ENCODE measurements around the gene FAHD1.

FAHD1 gene

GRCh38 chr16:1861730-1862129 lies 34.7 kb downstream of the FAHD1 start:
- Histone ChIP-seq H3K27me3 (ENCODE audit: insufficient read depth, low read length, poor library complexity) (peaks cover 33% of the 10 kb centered on the region), H3K79me2 (ENCODE audit: insufficient read depth, low read length) (no peaks in the 10 kb centered on the region)

GRCh38 chr16:1862394-1862793 lies 35.4 kb downstream of the FAHD1 start:
- H3K4me2 ChIP-seq (ENCODE audit: insufficient read depth, low read length), result no peak overlapping the region

More at GRCh38 chr16:1861730-1862129, 34.7 kb downstream of the FAHD1 start:
- ATAC-seq (ENCODE audit: insufficient read depth, low read depth) (no peak), DNase-seq (no peak)
- Histone ChIP-seq H3K9ac (ENCODE audit: low read depth, low read length) (no peak overlapping the region), H3K4me1 (ENCODE audit: insufficient read depth, low read length) (no peaks in the 10 kb centered on the region), H3K36me3 (ENCODE audit: insufficient read depth, low read length) (no peaks in the 10 kb centered on the region), H3K4me3 (ENCODE audit: low read depth in 1 of 2, low read length in 2 of 2) (no peak overlapping the region), H3K9me3 (ENCODE audit: insufficient read depth, low read length, severe bottlenecking) (no peaks in the 10 kb centered on the region), H3K4me2 (ENCODE audit: insufficient read depth, low read length) (no peak overlapping the region), H3K27ac (ENCODE audit: low read length) (no peak overlapping the region), H2AFZ (ENCODE audit: low read depth, low read length) (no peak overlapping the region), H4K20me1 (ENCODE audit: insufficient read depth, low read length) (no peaks in the 10 kb centered on the region)
- no peak for TF ChIP-seq CTCF (IDR thresholded peaks at IDR 0.05; ENCODE audit: borderline replicate concordance, extremely low read depth, low read length, poor library complexity, severe bottlenecking)
- TF ChIP-seq EZH2 (IDR thresholded peaks at IDR 0.05; ENCODE audit: borderline replicate concordance, low read depth, low read length, severe bottlenecking), result no peak

GRCh38 chr16:1863681-1864460 lies 36.9 kb downstream of the FAHD1 start:
- no peak overlapping the region for H2AFZ ChIP-seq (ENCODE audit: low read depth, low read length)
- TF ChIP-seq EZH2 (IDR thresholded peaks at IDR 0.05; ENCODE audit: borderline replicate concordance, low read depth, low read length, severe bottlenecking) (no peak), CTCF (IDR thresholded peaks at IDR 0.05; ENCODE audit: borderline replicate concordance, extremely low read depth, low read length, poor library complexity, severe bottlenecking) (peak; percentile 54)
- H3K9me3 ChIP-seq (ENCODE audit: insufficient read depth, low read length, severe bottlenecking), result no peaks in the 10 kb centered on the region
- no peak overlapping the region for H3K9ac ChIP-seq (ENCODE audit: low read depth, low read length)
- H4K20me1 ChIP-seq (ENCODE audit: insufficient read depth, low read length), result no peaks in the 10 kb centered on the region
- ATAC-seq (ENCODE audit: insufficient read depth, low read depth) (peak; percentile 29; the same call in 1 of the 3 replicates), DNase-seq (no peak)
- H3K27me3 ChIP-seq (ENCODE audit: insufficient read depth, low read length, poor library complexity), result peaks cover 20% of the 10 kb centered on the region
- no peaks in the 10 kb centered on the region for H3K79me2 ChIP-seq (ENCODE audit: insufficient read depth, low read length)
- H3K27ac ChIP-seq (ENCODE audit: low read length), result no peak overlapping the region
- H3K4me2 ChIP-seq (ENCODE audit: insufficient read depth, low read length), result no peak overlapping the region
- H3K4me1 ChIP-seq (ENCODE audit: insufficient read depth, low read length), result no peaks in the 10 kb centered on the region
- H3K36me3 ChIP-seq (ENCODE audit: insufficient read depth, low read length), result no peaks in the 10 kb centered on the region
- H3K4me3 ChIP-seq (ENCODE audit: low read depth in 1 of 2, low read length in 2 of 2), result no peak overlapping the region

More at GRCh38 chr16:1862394-1862793, 35.4 kb downstream of the FAHD1 start:
- Histone ChIP-seq H3K4me1 (ENCODE audit: insufficient read depth, low read length) (no peaks in the 10 kb centered on the region), H3K79me2 (ENCODE audit: insufficient read depth, low read length) (no peaks in the 10 kb centered on the region), H3K9ac (ENCODE audit: low read depth, low read length) (no peak overlapping the region), H3K36me3 (ENCODE audit: insufficient read depth, low read length) (no peaks in the 10 kb centered on the region), H4K20me1 (ENCODE audit: insufficient read depth, low read length) (no peaks in the 10 kb centered on the region), H3K27me3 (ENCODE audit: insufficient read depth, low read length, poor library complexity) (peaks cover 29% of the 10 kb centered on the region), H3K27ac (ENCODE audit: low read length) (no peak overlapping the region), H3K9me3 (ENCODE audit: insufficient read depth, low read length, severe bottlenecking) (no peaks in the 10 kb centered on the region), H3K4me3 (ENCODE audit: low read depth in 1 of 2, low read length in 2 of 2) (no peak overlapping the region), H2AFZ (ENCODE audit: low read depth, low read length) (no peak overlapping the region)
- ATAC-seq (ENCODE audit: insufficient read depth, low read depth) (no peak), DNase-seq (no peak)
- no peak for TF ChIP-seq CTCF (IDR thresholded peaks at IDR 0.05; ENCODE audit: borderline replicate concordance, extremely low read depth, low read length, poor library complexity, severe bottlenecking)
- no peak for TF ChIP-seq EZH2 (IDR thresholded peaks at IDR 0.05; ENCODE audit: borderline replicate concordance, low read depth, low read length, severe bottlenecking)

All from DND-41 (cell line).